22Rv1 (cell line): ENCODE measurements around the gene SCN7A.
A peak's percentile ranks its signal among the peaks of the same experiment; 100 is the strongest.

Experiments used
- H3K27ac ChIP-seq: fragments of 450-650 bp; 2 replicates; pipeline ENCODE4 v1.5.1; 2017
- CTCF ChIP-seq: fragments of 450-650 bp; IDR thresholded peaks from 2 replicates; pipeline ENCODE4 v1.5.1; 2017; ENCODE audit warnings: mild to moderate bottlenecking
- ZFX ChIP-seq: fragments of 450-650 bp; IDR thresholded peaks from 2 replicates; pipeline ENCODE4 v1.6.1; 2017; ENCODE audit warnings: antibody characterized with exemption, borderline replicate concordance

The SCN7A gene

DNA sequence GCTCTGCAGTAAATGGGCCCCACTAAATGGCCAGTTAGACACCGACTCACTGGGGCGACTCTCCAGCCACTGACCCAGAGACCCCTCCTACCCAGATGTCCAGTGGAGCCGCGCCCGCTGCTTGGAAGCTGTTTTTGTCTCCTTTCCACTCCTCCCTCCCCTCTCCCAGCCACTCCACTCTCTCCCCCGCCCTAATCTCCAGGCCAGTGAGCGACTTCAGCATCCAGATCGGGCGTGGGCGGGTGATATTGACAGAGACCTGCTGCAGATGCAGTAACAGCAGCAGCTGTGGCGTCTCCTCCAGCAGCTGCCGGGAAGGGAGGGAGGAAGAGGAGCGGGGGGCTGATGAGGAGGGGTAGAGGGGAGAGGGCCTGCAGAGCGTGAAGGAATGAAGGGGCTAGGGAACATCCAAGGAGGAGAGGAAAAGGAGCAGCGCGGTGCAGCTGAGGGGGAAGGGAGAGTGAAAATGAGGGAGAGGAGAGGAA, at the start of gene SCN7A:
SCN7A (minus strand) TSS at position 110 of the 485 bp plus-strand sequence. CDS start 16,553 bp downstream, outside the sequence.
- no peak for TF ChIP-seq CTCF
- no peak for TF ChIP-seq ZFX

DNA sequence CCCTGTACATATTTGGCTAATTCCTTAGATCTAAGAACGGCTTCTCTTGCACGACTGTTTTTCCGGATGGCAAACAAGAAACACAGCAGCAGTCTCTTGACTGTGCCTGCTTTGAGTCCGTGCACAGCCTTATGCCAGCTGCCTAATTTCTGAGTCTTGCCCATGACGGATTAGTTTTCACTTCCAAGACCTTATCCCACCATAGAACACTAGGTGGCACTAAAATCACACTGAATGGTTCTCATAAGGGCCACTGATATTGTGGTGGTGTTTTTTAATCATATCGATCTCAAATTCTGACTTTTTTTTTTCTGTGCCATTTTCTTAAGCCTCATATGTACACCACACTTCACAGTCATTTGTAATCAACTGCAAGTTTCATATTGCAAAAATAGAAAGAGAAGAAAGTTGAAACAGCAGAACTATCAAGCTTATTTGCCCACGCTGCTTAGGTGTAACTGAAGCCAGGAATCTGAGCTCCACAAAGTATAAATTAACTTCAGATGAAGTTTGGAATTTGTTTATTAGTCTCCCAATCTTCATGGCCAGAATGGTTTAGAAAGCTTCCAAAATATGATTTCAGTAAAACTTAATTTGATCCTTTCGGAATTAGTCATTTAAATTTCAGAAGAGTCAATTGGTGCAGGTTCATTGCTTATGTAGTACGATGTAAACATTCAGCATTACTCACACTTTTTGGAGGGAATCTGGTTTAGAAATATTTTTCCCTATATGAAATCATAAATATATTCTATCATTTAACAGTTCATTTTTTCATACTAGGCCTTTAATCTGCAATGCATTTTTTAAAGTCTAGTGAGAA, 45.5 kb upstream of the SCN7A start:
- TF ChIP-seq CTCF (peak; percentile 69), ZFX (no peak)
- H3K27ac ChIP-seq: no peak overlapping the region

More for the DNA sequence above, at the start of gene SCN7A:
- H3K27ac ChIP-seq: no peak within 1 kb of the TSS

DNA sequence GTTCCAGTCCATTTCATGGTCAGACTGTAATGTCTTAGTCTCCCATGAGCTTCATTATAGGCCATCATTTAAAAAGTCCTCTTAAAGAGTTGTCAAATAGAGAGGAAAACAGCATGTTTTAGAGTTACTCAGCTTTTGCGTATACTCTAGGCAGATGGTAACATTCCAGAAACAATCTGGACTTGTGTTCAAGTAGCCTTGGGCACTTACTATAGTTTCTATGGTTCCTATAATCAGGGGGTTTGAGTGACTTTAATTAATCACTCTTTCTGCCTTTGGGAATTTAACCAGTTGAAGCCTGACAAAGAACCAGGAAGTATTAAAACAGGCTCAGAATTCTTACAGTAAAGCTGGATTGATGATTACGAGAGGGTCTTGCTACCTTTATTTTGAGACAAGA, 42.1 kb upstream of the SCN7A start:
- TF ChIP-seq ZFX (no peak), CTCF (no peak)
- no peak overlapping the region for H3K27ac ChIP-seq

- TF ChIP-seq ZFX (no peak), CTCF (no peak)
- no peak overlapping the region for H3K27ac ChIP-seq
These were observed 27.1 kb upstream of the SCN7A start for GRCh38 chr2:166521155-166521554.

GRCh38 chr2:166520604-166521003, 26.6 kb upstream of the SCN7A start:
- TF ChIP-seq ZFX: no peak
- TF ChIP-seq CTCF: no peak
- no peak overlapping the region for H3K27ac ChIP-seq

- no peak overlapping the region for H3K27ac ChIP-seq
- no peak for TF ChIP-seq ZFX
- no peak for TF ChIP-seq CTCF
These were observed 25.4 kb upstream of the SCN7A start for GRCh38 chr2:166519391-166519962.
